ENCODE measurements around the gene CHCHD10. TPM values are rescaled to one million over a fixed set of nuclear protein-coding genes. Genes with fewer than 3 reads are reported as not detected.

CHCHD10 gene
- total and polyA plus RNA-seq, 2 donors from 2014 or later, result 190 to 1,445 TPM

DNA sequence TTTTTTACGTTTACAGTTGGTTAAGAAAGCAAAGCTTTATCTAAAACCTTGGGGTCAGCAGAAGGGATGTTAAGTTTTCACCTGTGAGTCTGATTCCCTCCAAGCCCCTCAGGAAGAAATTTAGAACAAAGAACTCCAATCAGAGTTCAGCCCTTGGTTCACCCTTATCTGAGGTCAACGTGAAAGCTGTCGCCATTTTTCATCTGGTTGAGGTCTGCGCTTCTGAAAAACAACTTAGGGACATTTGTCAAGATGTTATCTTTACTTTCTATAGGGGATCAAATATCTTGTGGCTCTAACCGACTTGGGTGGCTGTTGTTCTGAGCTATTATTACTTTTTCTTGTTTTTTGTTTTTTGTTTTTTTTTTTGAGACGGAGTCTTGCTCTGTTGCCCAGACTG, 46.9 kb downstream of the CHCHD10 start:
- TF ChIP-seq, protein P1, sequence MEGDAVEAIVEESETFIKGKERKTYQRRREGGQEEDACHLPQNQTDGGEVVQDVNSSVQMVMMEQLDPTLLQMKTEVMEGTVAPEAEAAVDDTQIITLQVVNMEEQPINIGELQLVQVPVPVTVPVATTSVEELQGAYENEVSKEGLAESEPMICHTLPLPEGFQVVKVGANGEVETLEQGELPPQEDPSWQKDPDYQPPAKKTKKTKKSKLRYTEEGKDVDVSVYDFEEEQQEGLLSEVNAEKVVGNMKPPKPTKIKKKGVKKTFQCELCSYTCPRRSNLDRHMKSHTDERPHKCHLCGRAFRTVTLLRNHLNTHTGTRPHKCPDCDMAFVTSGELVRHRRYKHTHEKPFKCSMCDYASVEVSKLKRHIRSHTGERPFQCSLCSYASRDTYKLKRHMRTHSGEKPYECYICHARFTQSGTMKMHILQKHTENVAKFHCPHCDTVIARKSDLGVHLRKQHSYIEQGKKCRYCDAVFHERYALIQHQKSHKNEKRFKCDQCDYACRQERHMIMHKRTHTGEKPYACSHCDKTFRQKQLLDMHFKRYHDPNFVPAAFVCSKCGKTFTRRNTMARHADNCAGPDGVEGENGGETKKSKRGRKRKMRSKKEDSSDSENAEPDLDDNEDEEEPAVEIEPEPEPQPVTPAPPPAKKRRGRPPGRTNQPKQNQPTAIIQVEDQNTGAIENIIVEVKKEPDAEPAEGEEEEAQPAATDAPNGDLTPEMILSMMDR (IDR thresholded peaks at IDR 0.05; ENCODE audit: borderline replicate concordance, extremely low read depth, insufficient read depth), result no peak
- DNase-seq (no peak), FAIRE-seq (no peak)
- Histone ChIP-seq H3K27me3 (ENCODE audit: control insufficient read depth, insufficient read depth, low read length) (no peaks in the 10 kb centered on the region), H3K27ac (ENCODE audit: low read depth in 2 of 2, low read length in 2 of 2) (no peak overlapping the region), H3K4me3 (ENCODE audit: low read length in 3 of 3) (no peak overlapping the region), H3K9ac (ENCODE audit: low read length in 3 of 3) (no peak overlapping the region), H3K9me3 (ENCODE audit: control insufficient read depth in 2 of 3, insufficient read depth in 1 of 3, low read length in 3 of 3) (no peaks in the 10 kb centered on the region), H3K4me1 (ENCODE audit: control insufficient read depth in 2 of 3, insufficient read depth in 2 of 3, low read depth in 1 of 3, low read length in 3 of 3) (peaks cover 0 to 6% (median 0%) of the 10 kb centered on the region in 3 donors), H3K36me3 (ENCODE audit: control insufficient read depth in 2 of 3, insufficient read depth in 3 of 3, low read length in 3 of 3) (no peaks in the 10 kb centered on the region)
- intact Hi-C loops (cut with DNase I), result no loop called here

DNA sequence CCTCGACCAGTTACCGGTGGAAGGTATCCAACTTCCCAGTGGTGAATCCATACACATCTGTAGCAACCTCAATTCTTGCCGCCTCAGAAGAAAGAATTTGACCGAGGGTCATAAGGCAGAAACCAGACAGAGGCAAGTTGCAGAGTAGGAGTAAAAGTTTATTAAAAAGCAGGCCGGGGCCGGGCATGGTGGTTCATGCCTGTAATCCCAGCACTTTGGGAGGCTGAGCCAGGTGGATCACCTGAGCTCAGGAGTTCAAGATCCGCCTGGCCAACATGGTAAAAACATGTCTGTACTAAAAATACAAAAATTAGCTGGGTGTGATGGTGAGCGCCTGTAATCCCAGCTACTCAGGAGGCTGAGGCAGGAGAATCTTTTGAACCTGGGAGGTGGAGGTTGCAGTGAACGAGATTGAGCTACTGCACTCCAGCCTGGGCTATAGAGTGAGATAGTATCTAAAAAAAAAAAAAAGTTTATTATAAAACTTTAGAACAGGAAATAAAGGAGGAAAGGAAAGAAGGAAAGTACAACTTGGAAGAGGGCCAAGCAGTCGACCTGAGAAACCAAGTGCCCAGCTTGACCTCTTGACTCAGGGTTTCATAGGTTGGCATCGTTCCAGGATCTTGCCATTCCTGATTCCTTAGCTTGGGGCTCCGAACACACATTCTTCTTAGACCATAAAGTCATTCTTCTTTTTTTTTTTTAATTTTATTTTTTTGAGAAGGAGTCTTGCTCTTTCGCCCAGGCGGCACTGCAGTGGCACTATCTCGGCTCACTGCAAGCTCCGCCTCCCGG, 49.2 kb downstream of the CHCHD10 start:
- TF ChIP-seq, protein P1 (IDR thresholded peaks at IDR 0.05; ENCODE audit: borderline replicate concordance, extremely low read depth, insufficient read depth), result no peak
- no peak overlapping the region for H3K9ac ChIP-seq (ENCODE audit: low read length in 3 of 3)
- H3K4me3 ChIP-seq (ENCODE audit: low read length in 3 of 3), result no peak overlapping the region
- intact Hi-C loops (cut with DNase I), result no loop called here
- peaks cover 0 to 7% (median 0%) of the 10 kb centered on the region in 3 donors for H3K4me1 ChIP-seq (ENCODE audit: control insufficient read depth in 2 of 3, insufficient read depth in 2 of 3, low read depth in 1 of 3, low read length in 3 of 3)
- peaks cover 0 to 2% (median 0%) of the 10 kb centered on the region in 3 donors for H3K36me3 ChIP-seq (ENCODE audit: control insufficient read depth in 2 of 3, insufficient read depth in 3 of 3, low read length in 3 of 3)
- H3K27ac ChIP-seq (ENCODE audit: low read depth in 2 of 2, low read length in 2 of 2), result no peak overlapping the region
- no peak for DNase-seq
- H3K9me3 ChIP-seq (ENCODE audit: control insufficient read depth in 2 of 3, insufficient read depth in 1 of 3, low read length in 3 of 3), result no peaks in the 10 kb centered on the region
- H3K27me3 ChIP-seq (ENCODE audit: control insufficient read depth, insufficient read depth, low read length), result no peaks in the 10 kb centered on the region
- peak; percentile 63 for FAIRE-seq

DNA sequence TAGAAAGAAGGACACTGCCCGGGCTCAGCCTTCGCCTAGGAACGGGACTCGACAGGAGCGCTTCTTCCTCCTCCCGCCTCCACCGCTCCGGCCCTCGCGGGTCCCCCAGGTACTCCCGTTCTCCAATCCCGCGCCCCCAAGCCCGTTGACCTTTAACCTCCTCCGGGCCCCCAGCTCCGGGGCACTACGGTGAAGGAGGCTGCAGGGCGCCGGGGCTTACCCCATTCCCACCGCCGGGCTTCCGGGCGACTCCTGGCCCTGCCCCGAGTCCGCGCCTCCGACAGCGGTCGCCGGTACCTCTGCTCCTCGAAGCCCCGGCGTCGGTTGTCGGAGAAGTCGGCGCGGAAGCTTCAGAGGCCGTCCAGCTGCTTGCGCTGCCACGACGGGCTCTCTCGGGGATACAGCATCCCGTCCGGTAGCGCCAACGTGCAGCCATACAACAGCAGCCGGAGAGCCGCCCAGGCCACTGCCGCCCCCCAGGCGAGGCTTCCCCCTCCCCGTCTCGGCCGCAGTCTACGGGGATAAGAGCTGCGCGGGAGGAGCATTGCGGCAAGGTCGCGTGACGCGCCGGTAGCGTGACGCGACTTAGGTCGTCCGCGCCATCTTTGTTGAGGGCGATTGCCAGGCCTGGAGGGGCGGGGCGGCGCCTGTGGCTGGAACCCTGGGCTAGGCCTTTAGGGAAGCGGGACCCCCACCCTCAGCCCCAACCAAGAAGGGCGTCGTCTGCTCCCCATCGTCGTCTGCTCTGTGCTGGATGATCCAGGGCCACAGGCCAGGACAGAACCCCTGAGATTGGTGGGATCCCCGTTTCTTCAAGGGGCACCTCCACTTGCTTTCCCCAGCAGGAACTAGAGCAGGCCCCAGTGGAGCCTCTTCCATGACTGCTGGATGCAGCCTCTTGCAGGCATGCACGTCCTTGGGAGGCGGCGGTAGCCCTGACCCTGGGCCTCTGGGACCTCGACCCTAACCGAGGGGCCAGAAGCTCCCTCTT, 50.7 kb downstream of the CHCHD10 start:
- H3K4me3 ChIP-seq (ENCODE audit: low read length in 3 of 3), result peak overlapping the region; percentile 65 to 85 (median 77)
- H3K27ac ChIP-seq (ENCODE audit: low read depth in 2 of 2, low read length in 2 of 2), result peak overlapping the region; percentile 63 to 83
- peaks cover 0 to 7% (median 0%) of the 10 kb centered on the region in 3 donors for H3K4me1 ChIP-seq (ENCODE audit: control insufficient read depth in 2 of 3, insufficient read depth in 2 of 3, low read depth in 1 of 3, low read length in 3 of 3)
- H3K9ac ChIP-seq (ENCODE audit: low read length in 3 of 3), result peak overlapping the region; percentile 44 to 84 (median 73)
- TF ChIP-seq, protein P1 (IDR thresholded peaks at IDR 0.05; ENCODE audit: borderline replicate concordance, extremely low read depth, insufficient read depth), result no peak
- DNase-seq (peak; percentile 89 to 94 (median 92)), FAIRE-seq (no peak)
- H3K9me3 ChIP-seq (ENCODE audit: control insufficient read depth in 2 of 3, insufficient read depth in 1 of 3, low read length in 3 of 3), result no peaks in the 10 kb centered on the region
- H3K36me3 ChIP-seq (ENCODE audit: control insufficient read depth in 2 of 3, insufficient read depth in 3 of 3, low read length in 3 of 3), result peaks cover 0 to 5% (median 2%) of the 10 kb centered on the region in 3 donors
- no peaks in the 10 kb centered on the region for H3K27me3 ChIP-seq (ENCODE audit: control insufficient read depth, insufficient read depth, low read length)
- intact Hi-C loops (cut with DNase I), result no loop called here

Other genes with a start within 250 kb of the CHCHD10 start
- gene IGLL1, start 187.7 kb downstream of the CHCHD10 start, total RNA-seq, result not detected
- not detected for gene IGLL1, start 187.7 kb downstream of the CHCHD10 start, polyA plus RNA-seq (ENCODE audit: insufficient read depth, low read depth, low replicate concordance)
- gene DRICH1, start 135.7 kb downstream of the CHCHD10 start, total RNA-seq, result 1.1 TPM
- gene DRICH1, start 135.7 kb downstream of the CHCHD10 start, polyA plus RNA-seq (ENCODE audit: insufficient read depth, low read depth, low replicate concordance), result 1.3 TPM
- gene RGL4, start 77.0 kb downstream of the CHCHD10 start, total RNA-seq, result 0.60 TPM
- gene RGL4, start 77.0 kb downstream of the CHCHD10 start, polyA plus RNA-seq (ENCODE audit: insufficient read depth, low read depth, low replicate concordance), result 0.80 TPM
- gene ZNF70, start 16.9 kb downstream of the CHCHD10 start, total RNA-seq, result 6.6 TPM
- 1.1 TPM for gene ZNF70, start 16.9 kb downstream of the CHCHD10 start, polyA plus RNA-seq (ENCODE audit: insufficient read depth, low read depth, low replicate concordance)
- 1.0 TPM for gene VPREB3, start 13.5 kb downstream of the CHCHD10 start, total RNA-seq
- gene VPREB3, start 13.5 kb downstream of the CHCHD10 start, polyA plus RNA-seq (ENCODE audit: insufficient read depth, low read depth, low replicate concordance), result 1.3 TPM
- gene C22orf15, start 5.0 kb downstream of the CHCHD10 start, total RNA-seq, result not detected
- not detected for gene C22orf15, start 5.0 kb downstream of the CHCHD10 start, polyA plus RNA-seq (ENCODE audit: insufficient read depth, low read depth, low replicate concordance)
- 4.4 TPM for gene MMP11, start 4.9 kb upstream of the CHCHD10 start, total RNA-seq
- gene MMP11, start 4.9 kb upstream of the CHCHD10 start, polyA plus RNA-seq (ENCODE audit: insufficient read depth, low read depth, low replicate concordance), result 2.7 TPM
- 79.0 TPM for gene SMARCB1, start 19.0 kb upstream of the CHCHD10 start, total RNA-seq
- gene SMARCB1, start 19.0 kb upstream of the CHCHD10 start, polyA plus RNA-seq (ENCODE audit: insufficient read depth, low read depth, low replicate concordance), result 68.7 TPM
- gene DERL3, start 71.0 kb upstream of the CHCHD10 start, total RNA-seq, result 24.7 TPM
- gene DERL3, start 71.0 kb upstream of the CHCHD10 start, polyA plus RNA-seq (ENCODE audit: insufficient read depth, low read depth, low replicate concordance), result 3.1 TPM
- 28.9 TPM for gene SLC2A11, start 89.9 kb upstream of the CHCHD10 start, total RNA-seq
- gene SLC2A11, start 89.9 kb upstream of the CHCHD10 start, polyA plus RNA-seq (ENCODE audit: insufficient read depth, low read depth, low replicate concordance), result 23.7 TPM
- 505 TPM for gene MIF, start 126.4 kb upstream of the CHCHD10 start, total RNA-seq
- 1,211 TPM for gene MIF, start 126.4 kb upstream of the CHCHD10 start, polyA plus RNA-seq (ENCODE audit: insufficient read depth, low read depth, low replicate concordance)
- gene GSTT2B, start 193.2 kb upstream of the CHCHD10 start, total RNA-seq, result 10.8 TPM
- gene GSTT2B, start 193.2 kb upstream of the CHCHD10 start, polyA plus RNA-seq (ENCODE audit: insufficient read depth, low read depth, low replicate concordance), result 20.6 TPM
- 5.6 TPM for gene DDTL, start 198.9 kb upstream of the CHCHD10 start, total RNA-seq
- 6.9 TPM for gene DDTL, start 198.9 kb upstream of the CHCHD10 start, polyA plus RNA-seq (ENCODE audit: insufficient read depth, low read depth, low replicate concordance)
- 97.4 TPM for gene DDT, start 206.5 kb upstream of the CHCHD10 start, total RNA-seq
- gene DDT, start 206.5 kb upstream of the CHCHD10 start, polyA plus RNA-seq (ENCODE audit: insufficient read depth, low read depth, low replicate concordance), result 448 TPM
- gene GSTT2, start 212.2 kb upstream of the CHCHD10 start, total RNA-seq, result 2.4 TPM
- gene GSTT2, start 212.2 kb upstream of the CHCHD10 start, polyA plus RNA-seq (ENCODE audit: insufficient read depth, low read depth, low replicate concordance), result 1.3 TPM
- gene GSTT4, start 237.5 kb upstream of the CHCHD10 start, total RNA-seq, result not detected
- gene GSTT4, start 237.5 kb upstream of the CHCHD10 start, polyA plus RNA-seq (ENCODE audit: insufficient read depth, low read depth, low replicate concordance), result not detected
- 85.9 TPM for gene CABIN1, start 243.3 kb upstream of the CHCHD10 start, total RNA-seq
- 34.8 TPM for gene CABIN1, start 243.3 kb upstream of the CHCHD10 start, polyA plus RNA-seq (ENCODE audit: insufficient read depth, low read depth, low replicate concordance)